Measurements from ENCODE around the gene C1QL4.

Gene C1QL4

GRCh38 chr12:49346659-49347310, 9.8 kb upstream of the C1QL4 start, which contains the start of gene DNAJC22:
Gene DNAJC22, plus strand, starts transcription at chr12:49346888. Its CDS starts 1,985 bp downstream, at chr12:49348873.
- ATAC-seq = peak; percentile 2; the same call in 1 of the 3 replicates
- TF ChIP-seq TSHZ2 (CRISPR knock-in tag; IDR thresholded peaks at IDR 0.05) (no peak), POU6F1 (CRISPR knock-in tag; IDR thresholded peaks at IDR 0.05; ENCODE audit: borderline replicate concordance, low read depth) (no peak), ZFP30 (CRISPR knock-in tag; IDR thresholded peaks at IDR 0.05) (no peak), ZNF8 (CRISPR knock-in tag; IDR thresholded peaks at IDR 0.05) (no peak), ZNF70 (CRISPR knock-in tag; IDR thresholded peaks at IDR 0.05) (no peak), CREB5 (CRISPR knock-in tag; IDR thresholded peaks at IDR 0.05; ENCODE audit: low read depth) (no peak), GLIS3 (CRISPR knock-in tag; IDR thresholded peaks at IDR 0.05) (no peak), ZC3H10 (CRISPR knock-in tag; IDR thresholded peaks at IDR 0.05) (no peak), ARNTL (CRISPR knock-in tag; IDR thresholded peaks at IDR 0.05; ENCODE audit: borderline replicate concordance, low read depth) (no peak), ZNF565 (CRISPR knock-in tag; conservative IDR thresholded peaks at IDR 0.05; ENCODE audit: low read depth) (no peak), PATZ1 (CRISPR knock-in tag; IDR thresholded peaks at IDR 0.05; ENCODE audit: borderline replicate concordance) (no peak), BACH2 (CRISPR knock-in tag; IDR thresholded peaks at IDR 0.05; ENCODE audit: borderline replicate concordance) (no peak), OSR1 (CRISPR knock-in tag; IDR thresholded peaks at IDR 0.05) (no peak)

GRCh38 chr12:49345825-49346658, 9.1 kb upstream of the C1QL4 start:
- ATAC-seq = no peak
- TF ChIP-seq RARB (CRISPR knock-in tag; IDR thresholded peaks at IDR 0.05) (no peak), CREB5 (CRISPR knock-in tag; IDR thresholded peaks at IDR 0.05; ENCODE audit: low read depth) (no peak), BACH2 (CRISPR knock-in tag; IDR thresholded peaks at IDR 0.05; ENCODE audit: borderline replicate concordance) (no peak), ZC3H10 (CRISPR knock-in tag; IDR thresholded peaks at IDR 0.05) (no peak), ZNF565 (CRISPR knock-in tag; conservative IDR thresholded peaks at IDR 0.05; ENCODE audit: low read depth) (no peak), OSR1 (CRISPR knock-in tag; IDR thresholded peaks at IDR 0.05) (no peak), SNAI2 (CRISPR knock-in tag; IDR thresholded peaks at IDR 0.05) (no peak), GLIS3 (CRISPR knock-in tag; IDR thresholded peaks at IDR 0.05) (no peak), CSDC2 (CRISPR knock-in tag; IDR thresholded peaks at IDR 0.05) (no peak), TOX (CRISPR knock-in tag; IDR thresholded peaks at IDR 0.05; ENCODE audit: borderline replicate concordance) (no peak), TCF4 (CRISPR knock-in tag; IDR thresholded peaks at IDR 0.05; ENCODE audit: borderline replicate concordance) (no peak), ESRRG (CRISPR knock-in tag; IDR thresholded peaks at IDR 0.05) (no peak), TSHZ2 (CRISPR knock-in tag; IDR thresholded peaks at IDR 0.05) (no peak), CSRNP3 (CRISPR knock-in tag; IDR thresholded peaks at IDR 0.05) (no peak), ARNTL (CRISPR knock-in tag; IDR thresholded peaks at IDR 0.05; ENCODE audit: borderline replicate concordance, low read depth) (no peak), ZFP3 (CRISPR knock-in tag; IDR thresholded peaks at IDR 0.05) (no peak), ZNF70 (CRISPR knock-in tag; IDR thresholded peaks at IDR 0.05) (no peak), ZNF8 (CRISPR knock-in tag; IDR thresholded peaks at IDR 0.05) (no peak)

All from SK-N-SH treated with all-trans-retinoic acid at 6 μM for 48 hours (cell line).